Adrenal gland (tissue), 12 donors: ENCODE data around the gene DHFR. TPM values are rescaled to one million over a fixed set of nuclear protein-coding genes. Genes with fewer than 3 reads are reported as not detected.

Experiments used
- DNase-seq, 7 donors: peaks; one replicate each; pipeline ENCODE4 v3.0.0-alpha.2; 2019 to 2020
- H3K27ac ChIP-seq, 5 donors: fragments of 200-600 bp; sonication (generic) in 4 of 5; 1 replicate in 3 of 5; 2 replicates in 2 of 5; pipeline versions ENCODE4 v1.5.1 to v1.8.0; 2016 to 2020; ENCODE audit warnings: mild to moderate bottlenecking in 1 of 5
- H3K27me3 ChIP-seq: fragments of 200-600 bp; 2 replicates; pipeline ENCODE4 v1.8.0; 2021
- H3K36me3 ChIP-seq, 2 donors: fragments of 200-600 bp; replicated peaks in 1 of 2; 1 replicate in 1 of 2; 2 replicates in 1 of 2; pipeline versions ENCODE4 v1.5.1 to v1.8.0; 2018 to 2022
- H3K4me1 ChIP-seq, 2 donors: fragments of 200-600 bp; replicated peaks in 1 of 2; 1 replicate in 1 of 2; 2 replicates in 1 of 2; pipeline versions ENCODE4 v1.5.1 to v1.8.0; 2018 to 2021
- H3K4me3 ChIP-seq, 4 donors: fragments of 200-600 bp; sonication (generic) in 3 of 4; one replicate each; pipeline ENCODE4 v1.5.1; 2016 to 2018
- H3K9me3 ChIP-seq, 3 donors: fragments of 200-600 bp; sonication (generic) in 1 of 3; replicated peaks in 1 of 3; 1 replicate in 2 of 3; 2 replicates in 1 of 3; pipeline versions ENCODE4 v1.5.1 to v1.8.0; 2016 to 2021
- POLR2A ChIP-seq, 2 donors: fragments of 450-650 bp; IDR thresholded peaks; one replicate each; pipeline ENCODE4 v1.6.1; 2017; ENCODE audit warnings: antibody characterized with exemption in 2 of 2, mild to moderate bottlenecking in 2 of 2, moderate library complexity in 1 of 2
- WGBS, 4 donors: extraction: QIAGEN DNeasy Blood & Tissue Kit in 2 of 4; methylation state at CpG; one replicate each; pipeline versions ENCODE4 v1.1.5 to v1.1.7; 2013 to 2017; 5-methylcytosine and 5-hydroxymethylcytosine counted together
- intact Hi-C, 2 donors: fragments of 100-400 bp; cut with DNase I; formaldehyde crosslinking; loops; one replicate each; pipeline versions ENCODE4 v1.14.1 to v1.15.0; 2022 to 2023
- polyA plus RNA-seq, 3 donors: library from polyadenylated mRNA; stranded (reverse); fragments of 200-250 nt in 2 of 3; fragments of 350-450 nt in 1 of 3; fragmentation: Illumina TruSeq in 1 of 3; extraction: RNeasy Lipid Tissue Mini Kit (QIAGEN cat#74804) in 1 of 3; gene quantifications; one replicate each; pipeline ENCODE4 v1.2.3, GENCODE V29; 2013 to 2014
- total RNA-seq, 9 donors: library from RNA; depleted of rRNA in 4 of 9; stranded (reverse); fragments of >200 nt in 4 of 9; fragments of 120-200 nt in 1 of 9; fragmentation: NEBNext Ultra II Directional in 1 of 9; extraction: Animal tissue kit (Norgen Biotek cat#: 25700) in 1 of 9; gene quantifications; one replicate each; pipeline versions ENCODE4 v1.1.0 to v1.2.4, GENCODE V29; 2013 to 2023
- TF ChIP-seq, protein P1 (sequence below), 6 experiments: fragments of 450-650 bp in 4 of 6; fragments of 200-600 bp in 2 of 6; sonication (generic) in 1 of 6; IDR thresholded peaks; 1 replicate in 5 of 6; 2 replicates in 1 of 6; pipeline versions ENCODE4 v1.5.1 to v1.8.0; 2016 to 2021; ENCODE audit warnings: antibody characterized with exemption in 6 of 6, mild to moderate bottlenecking in 2 of 6, moderate library complexity in 1 of 6
- donor health status: healthy with polysubstance abuse.
- donor health status: Bipolar disorder and iron deficiency.
- donor health status: DM: yes; HTN: yes; CAD: no.
- donor health status: DM: no; HTN: no; CAD: no.
- donor health status: DM: no; HTN: no; CAD: no.
- donor health status: DM: yes; HTN: yes; CAD: no.

The DHFR gene
- total and polyA plus RNA-seq, 12 donors, result 4.4 to 24.2 (median 8.6) TPM

DNA sequence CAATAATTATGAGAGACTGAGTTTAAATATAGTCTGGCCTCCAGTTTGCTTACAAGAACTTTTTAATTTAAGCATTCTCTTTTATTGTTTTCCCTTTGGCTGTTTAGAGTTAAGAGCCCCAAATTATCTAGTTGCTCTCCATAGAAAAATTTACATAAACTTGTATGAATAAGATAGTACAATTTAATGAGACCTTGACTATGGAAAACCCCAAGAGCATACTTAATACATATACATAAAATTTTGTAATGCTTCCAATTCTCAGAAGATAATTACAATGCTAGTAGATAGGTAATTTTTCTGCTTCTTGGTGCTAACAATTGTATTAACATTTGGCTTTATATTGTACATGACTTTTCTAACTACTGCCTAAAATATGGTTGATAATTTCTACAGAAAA is 20.6 kb downstream of the DHFR start:
- Histone ChIP-seq H3K27ac (no peak overlapping the region), H3K4me1 (no peaks in the 10 kb centered on the region), H3K36me3 (no peaks in the 10 kb centered on the region), H3K4me3 (no peak overlapping the region), H3K9me3 (no peaks in the 10 kb centered on the region), H3K27me3 (no peaks in the 10 kb centered on the region)
- intact Hi-C loops, result no loop called here
- no peak for DNase-seq
- TF ChIP-seq POLR2A (IDR thresholded peaks at IDR 0.05), result no peak
- TF ChIP-seq, protein P1, sequence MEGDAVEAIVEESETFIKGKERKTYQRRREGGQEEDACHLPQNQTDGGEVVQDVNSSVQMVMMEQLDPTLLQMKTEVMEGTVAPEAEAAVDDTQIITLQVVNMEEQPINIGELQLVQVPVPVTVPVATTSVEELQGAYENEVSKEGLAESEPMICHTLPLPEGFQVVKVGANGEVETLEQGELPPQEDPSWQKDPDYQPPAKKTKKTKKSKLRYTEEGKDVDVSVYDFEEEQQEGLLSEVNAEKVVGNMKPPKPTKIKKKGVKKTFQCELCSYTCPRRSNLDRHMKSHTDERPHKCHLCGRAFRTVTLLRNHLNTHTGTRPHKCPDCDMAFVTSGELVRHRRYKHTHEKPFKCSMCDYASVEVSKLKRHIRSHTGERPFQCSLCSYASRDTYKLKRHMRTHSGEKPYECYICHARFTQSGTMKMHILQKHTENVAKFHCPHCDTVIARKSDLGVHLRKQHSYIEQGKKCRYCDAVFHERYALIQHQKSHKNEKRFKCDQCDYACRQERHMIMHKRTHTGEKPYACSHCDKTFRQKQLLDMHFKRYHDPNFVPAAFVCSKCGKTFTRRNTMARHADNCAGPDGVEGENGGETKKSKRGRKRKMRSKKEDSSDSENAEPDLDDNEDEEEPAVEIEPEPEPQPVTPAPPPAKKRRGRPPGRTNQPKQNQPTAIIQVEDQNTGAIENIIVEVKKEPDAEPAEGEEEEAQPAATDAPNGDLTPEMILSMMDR (IDR thresholded peaks at IDR 0.05), result no peak

DNA sequence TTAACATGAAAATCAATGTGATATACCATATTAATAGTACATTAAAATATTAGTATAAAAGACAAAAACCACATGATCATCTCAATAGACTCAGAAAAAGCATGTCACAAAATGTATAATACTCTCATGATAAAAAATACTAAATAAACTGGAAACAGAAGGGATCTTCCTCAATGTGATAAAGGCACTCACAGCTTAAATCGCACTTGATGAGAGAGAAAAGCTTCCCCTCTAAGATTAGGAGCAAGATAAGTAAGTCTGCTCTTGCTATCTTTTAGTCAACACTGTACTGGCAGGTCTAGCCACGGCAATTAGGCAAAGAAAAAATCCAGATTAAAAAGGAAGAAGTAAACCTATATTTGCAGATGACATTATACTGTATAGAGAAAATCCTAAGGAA is 22.1 kb downstream of the DHFR start:
- 88 to 96% (median 93%) methylated on average over 2 of the region's 2 CpGs for WGBS, 4 donors
- intact Hi-C loops, result no loop called here
- H3K27me3 ChIP-seq, result no peaks in the 10 kb centered on the region
- TF ChIP-seq, protein P1 (IDR thresholded peaks at IDR 0.05), result no peak
- no peak for TF ChIP-seq POLR2A (IDR thresholded peaks at IDR 0.05)
- no peak overlapping the region for H3K4me3 ChIP-seq
- no peak for DNase-seq
- no peak overlapping the region for H3K27ac ChIP-seq
- no peaks in the 10 kb centered on the region for H3K9me3 ChIP-seq
- no peaks in the 10 kb centered on the region for H3K36me3 ChIP-seq
- no peaks in the 10 kb centered on the region for H3K4me1 ChIP-seq

DNA sequence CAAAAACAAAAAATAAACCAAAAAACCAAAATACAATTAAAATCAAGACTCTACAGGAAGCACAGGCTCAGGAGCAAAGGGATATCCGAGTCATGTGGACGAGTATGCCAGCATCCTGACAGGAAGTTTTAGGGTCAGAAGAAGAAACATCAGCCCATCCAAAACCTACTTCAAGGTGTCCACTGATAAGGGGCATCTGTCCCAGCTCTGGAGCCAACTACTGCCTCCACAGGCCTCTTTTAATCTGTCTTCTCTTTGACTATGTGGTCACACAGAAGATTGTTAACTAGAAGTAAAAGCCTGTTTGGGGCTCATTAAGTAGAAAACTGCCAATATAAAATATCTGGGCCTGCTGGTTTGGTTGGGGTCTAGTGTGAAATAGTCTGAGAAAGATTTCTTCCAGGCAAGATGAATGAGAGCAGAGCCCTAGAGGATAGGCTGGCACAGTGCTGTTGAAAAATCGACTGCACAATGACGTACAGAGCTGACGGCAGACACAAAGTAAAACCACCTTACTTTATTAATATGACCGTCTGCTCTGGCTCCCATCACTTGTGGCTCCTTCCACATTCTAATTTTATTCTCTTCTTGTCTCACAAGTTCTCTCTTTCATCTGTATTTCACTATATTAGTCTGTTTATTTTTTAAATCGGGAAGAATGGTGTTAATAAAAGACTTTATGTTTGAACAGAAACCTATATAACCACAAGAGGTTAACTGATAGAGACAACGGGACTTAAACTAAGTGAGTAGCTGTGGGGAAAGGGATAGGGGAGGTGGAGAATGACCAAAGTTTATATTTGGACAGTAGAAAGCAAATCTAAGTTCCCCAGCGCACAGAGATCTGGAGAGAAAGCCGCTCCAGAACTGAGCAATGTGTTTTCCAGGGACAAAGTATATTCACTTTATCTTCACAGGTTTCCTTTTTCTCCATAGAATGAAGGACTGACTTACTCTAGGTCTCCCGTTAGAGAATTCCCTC is 23.2 kb downstream of the DHFR start:
- Histone ChIP-seq H3K9me3 (no peaks in the 10 kb centered on the region), H3K27me3 (no peaks in the 10 kb centered on the region), H3K4me3 (no peak overlapping the region), H3K36me3 (no peaks in the 10 kb centered on the region), H3K27ac (no peak overlapping the region), H3K4me1 (no peaks in the 10 kb centered on the region)
- intact Hi-C loops, result no loop called here
- WGBS, 4 donors, result 90 to 94% (median 93%) methylated on average over 11 of the region's 11 CpGs
- DNase-seq, result no peak
- TF ChIP-seq POLR2A (IDR thresholded peaks at IDR 0.05), result no peak
- TF ChIP-seq, protein P1 (IDR thresholded peaks at IDR 0.05), result no peak

DNA sequence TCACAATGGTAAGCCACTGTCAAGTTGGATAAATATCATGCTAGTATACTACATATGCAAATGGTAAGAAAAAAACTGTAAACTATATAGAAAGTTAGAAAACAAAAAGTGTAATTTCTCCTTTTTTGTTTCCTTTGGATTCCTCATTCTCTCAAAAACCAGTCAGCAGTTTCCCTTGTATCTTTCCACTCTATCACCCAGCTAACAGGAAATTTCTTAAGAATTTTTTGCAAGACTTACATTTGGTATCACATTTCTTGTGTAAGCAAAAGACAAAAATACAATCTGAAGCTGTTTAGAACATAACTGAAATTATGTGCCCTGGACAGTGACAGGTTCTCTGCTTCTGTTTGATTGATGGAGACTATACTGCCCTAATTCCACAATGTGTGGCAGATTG is 25.5 kb downstream of the DHFR start:
- Histone ChIP-seq H3K36me3 (no peaks in the 10 kb centered on the region), H3K27me3 (no peaks in the 10 kb centered on the region), H3K4me3 (no peak overlapping the region), H3K4me1 (no peaks in the 10 kb centered on the region), H3K9me3 (no peaks in the 10 kb centered on the region), H3K27ac (no peak overlapping the region)
- intact Hi-C loops, result no loop called here
- no peak for TF ChIP-seq POLR2A (IDR thresholded peaks at IDR 0.05)
- TF ChIP-seq, protein P1 (IDR thresholded peaks at IDR 0.05), result no peak
- DNase-seq, result no peak
